Ureter (tissue), 1 donor: ENCODE data around the gene ACSL3. TPM values are rescaled to one million over a fixed set of nuclear protein-coding genes. Genes with fewer than 3 reads are reported as not detected.
"Not testable (repeated sequence)": the region's sequence is repeated elsewhere in the genome, so short reads cannot be mapped to it uniquely, and the experiment has no call there.

Experiments used
- DNase-seq: peaks from one replicate; pipeline ENCODE4 v3.0.0-alpha.2; 2020; ENCODE audit warnings: low spot score
- total RNA-seq: library from RNA; stranded (reverse); gene quantifications from one replicate; pipeline ENCODE4 v1.2.4, GENCODE V29; 2023
- donor health status: DM: yes; HTN: yes; CAD: no.

ACSL3 gene
- total RNA-seq, 1 donor from 2014 or later: 124 TPM

DNA sequence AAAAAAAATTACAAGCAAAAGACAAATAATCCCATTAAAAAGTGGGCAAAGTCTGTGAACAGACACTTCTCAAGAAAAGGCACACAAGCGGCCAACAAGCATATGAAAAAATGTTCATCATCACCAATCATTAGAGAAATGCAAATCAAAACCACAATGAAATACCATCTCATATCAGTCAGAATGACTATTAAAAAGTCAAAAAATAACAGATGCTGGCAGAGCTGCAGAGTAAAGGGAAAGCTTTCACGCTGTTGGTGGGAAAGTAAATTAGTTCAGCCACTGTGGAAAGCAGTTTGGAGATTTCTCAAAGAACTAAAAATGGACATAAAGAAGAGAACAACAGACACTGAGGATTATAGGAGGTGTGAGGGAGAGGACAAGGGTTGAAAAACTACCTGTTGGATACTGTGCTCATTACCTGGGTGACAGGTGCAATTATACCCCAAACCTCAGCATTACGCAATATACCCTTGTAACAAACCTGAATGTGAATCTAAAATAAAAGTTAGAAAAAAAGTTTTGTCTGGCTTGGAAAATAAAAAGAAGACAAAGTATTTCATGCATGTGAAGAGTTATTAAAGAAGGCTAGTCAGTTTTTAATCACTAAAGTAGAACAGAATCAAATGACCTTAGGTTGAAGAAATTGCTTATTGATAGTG is 8.7 kb upstream of the ACSL3 start:
- no peak for DNase-seq

DNA sequence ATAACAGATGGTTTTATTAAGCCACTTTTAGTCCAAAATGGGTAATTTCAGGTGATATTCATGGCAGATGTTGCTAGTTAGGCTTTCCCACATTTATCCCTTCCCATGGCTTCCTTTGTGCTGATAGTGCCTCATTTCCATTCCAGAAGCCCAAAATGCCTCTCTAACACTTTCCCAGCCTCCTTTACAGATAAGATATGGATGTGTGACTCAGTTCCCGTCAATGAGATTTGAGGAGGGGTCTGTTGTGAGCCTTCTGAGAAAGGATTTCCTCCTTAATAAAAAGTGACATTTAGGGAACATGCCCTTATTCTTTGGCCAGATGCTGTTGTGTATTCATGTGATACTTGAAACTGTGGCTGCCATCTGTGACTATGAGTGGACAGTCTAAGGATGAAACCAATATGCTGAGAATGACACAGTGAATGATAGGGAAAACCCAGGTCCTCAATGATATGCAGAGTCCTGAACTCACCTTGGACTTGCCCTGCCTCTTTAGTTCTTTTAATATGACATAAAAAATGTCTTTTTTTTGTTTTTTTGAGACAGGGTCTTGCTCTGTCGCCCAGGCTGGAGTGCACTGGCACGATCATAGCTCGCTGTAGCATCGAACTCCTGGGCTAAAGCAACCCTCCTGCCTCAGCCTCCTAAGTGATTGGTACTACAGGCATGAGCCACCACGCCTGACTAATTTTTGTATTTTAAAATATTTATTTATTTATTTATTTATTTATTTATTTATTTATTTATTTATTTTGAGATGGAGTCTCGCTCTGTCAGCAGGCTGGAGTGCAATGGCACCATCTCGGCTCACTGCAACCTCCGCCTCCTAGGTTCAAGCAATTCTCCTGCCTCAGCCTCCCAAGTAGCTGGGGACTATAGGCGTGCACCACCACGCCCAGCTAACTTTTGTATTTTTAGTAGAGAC is 5.8 kb upstream of the ACSL3 start:
- no peak for DNase-seq

DNA sequence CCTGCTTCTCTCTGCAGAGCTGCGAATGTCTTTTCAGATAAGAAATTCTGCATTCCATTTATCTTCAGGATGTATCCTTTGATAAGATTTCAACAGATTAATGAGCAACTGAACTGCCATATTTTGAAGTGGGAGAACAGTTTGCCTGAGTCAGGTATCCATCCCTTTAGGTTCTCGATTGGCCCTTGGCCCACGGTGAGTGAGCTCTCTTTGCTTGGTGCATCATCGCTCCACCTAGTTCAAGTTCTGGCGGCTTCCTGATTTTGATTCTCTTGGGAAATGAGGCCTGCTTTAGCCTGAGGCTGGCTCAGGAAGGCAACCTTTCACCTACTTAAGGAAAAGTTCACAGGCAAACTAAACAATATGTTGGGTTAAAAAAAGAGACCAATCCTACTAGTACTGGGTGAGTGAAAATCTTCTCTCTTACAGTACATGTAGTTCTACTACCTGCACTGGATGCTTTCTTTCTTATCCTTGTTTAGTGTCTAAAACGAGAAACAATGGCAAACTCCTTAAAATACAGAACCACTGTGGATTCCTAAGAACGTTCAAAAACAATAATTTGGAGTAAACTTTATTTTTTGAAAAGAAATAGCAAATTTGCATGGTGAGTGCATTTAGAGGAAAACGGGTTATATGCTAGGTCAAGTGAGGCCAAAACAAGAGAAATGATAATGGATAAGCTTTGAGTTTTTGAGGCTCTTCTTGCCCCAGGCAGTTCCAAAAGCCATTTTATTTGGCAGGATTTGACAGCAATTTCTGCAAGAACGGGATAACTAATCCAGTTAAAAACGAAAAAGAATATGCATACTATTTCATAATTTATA is 837 bp upstream of the ACSL3 start:
- DNase-seq: peak; percentile 62

DNA sequence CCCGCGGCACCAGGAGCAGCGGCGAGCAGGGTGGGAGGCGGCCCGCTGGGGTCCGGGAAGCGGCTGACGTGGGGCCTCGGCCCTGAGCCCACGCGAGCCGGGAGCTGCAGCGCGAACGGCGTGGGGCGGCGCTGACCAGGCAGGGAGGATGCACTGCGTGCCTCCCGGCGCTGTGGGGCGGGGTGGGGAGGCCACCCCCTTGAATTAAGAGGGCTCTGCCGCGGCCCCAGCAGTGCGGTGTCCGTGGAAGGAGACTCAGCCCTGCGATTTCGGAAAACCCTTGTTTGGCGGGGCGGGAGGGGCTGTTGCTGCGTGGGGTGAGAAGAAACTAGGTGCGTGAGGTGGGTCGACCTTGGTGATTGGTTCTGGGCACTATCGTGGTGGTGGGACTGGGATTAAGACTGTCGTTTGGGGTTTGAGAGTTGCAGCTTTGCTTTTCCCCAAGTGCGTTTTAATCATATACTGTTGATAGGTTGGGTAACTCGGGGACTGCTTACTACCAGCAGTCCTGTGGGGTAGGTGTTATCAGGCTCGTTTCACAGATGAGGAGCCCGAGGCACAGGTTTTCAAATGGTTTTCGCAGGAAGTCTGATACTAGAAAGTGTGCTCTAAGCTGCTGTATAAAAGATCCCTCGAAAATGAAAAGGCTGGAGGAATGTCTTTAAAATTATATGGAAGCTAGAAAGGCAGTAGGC is 722 bp downstream of the ACSL3 start:
- no peak for DNase-seq

DNA sequence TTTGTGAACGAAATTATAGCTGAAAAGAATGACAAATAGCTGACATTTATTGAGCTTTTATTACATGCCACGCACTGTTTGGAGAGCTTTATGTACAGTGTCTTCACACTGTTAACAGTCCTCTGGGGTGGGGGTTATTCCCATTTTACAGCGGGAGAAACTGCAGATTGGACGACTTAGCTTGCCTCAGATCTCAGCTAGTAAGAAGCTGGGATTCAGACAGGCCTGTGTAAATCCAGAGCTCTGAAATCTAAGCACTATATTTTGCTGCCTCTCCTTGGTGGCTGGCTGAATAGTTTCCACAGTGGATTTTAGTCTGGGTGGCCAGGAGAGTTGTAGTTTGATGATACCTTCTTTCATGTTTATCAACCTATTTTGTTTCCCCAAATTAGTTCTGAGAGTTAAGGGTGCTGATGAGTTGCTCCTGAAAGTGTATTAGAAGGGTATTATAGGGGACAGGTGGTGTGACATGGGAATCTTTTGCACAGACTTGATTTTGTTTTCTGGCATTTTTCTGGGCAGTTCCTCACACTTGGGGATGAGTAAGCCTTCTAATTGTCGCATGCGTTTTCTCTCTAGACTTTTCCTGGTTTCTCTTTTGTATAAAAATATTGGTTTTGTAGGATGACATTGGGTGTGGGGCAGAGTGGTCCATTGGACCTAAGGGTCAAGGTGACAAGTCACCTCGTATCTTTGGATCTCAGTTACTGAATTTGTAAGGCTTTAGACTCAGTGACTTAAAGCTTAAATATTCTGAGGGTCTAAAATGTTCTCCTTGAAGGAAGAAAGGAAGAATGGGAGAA is 1.5 kb downstream of the ACSL3 start:
- no peak for DNase-seq

DNA sequence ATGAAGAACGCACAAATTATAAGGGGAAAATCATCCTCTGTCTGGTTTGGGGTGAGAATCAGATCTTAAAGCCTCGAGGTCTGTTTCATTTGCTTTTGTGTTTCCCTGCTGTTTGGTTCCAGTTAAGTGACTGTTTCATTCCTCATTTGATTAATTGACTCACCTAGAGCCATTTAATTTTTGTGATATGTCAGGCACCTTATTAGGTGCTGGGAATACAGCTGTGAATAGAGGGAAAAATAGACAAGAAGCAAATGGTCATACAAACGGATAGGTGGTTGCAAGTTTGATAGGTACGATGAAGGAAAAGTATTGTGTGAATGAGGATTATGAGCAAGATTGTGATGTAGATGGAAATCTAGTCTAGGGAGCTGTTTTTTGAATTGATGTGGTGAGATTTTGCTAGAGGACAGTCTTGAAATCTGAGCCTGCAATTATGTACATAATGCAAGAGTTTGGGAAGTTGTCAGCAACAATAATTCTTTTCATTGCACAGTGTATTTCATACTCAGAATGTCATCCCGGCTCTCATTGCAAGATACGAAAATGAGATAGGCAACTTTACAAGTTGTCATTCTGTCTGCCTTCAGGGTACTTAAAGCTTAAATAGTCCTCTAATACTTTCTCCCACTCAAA is 2.2 kb downstream of the ACSL3 start:
- DNase-seq: no peak

DNA sequence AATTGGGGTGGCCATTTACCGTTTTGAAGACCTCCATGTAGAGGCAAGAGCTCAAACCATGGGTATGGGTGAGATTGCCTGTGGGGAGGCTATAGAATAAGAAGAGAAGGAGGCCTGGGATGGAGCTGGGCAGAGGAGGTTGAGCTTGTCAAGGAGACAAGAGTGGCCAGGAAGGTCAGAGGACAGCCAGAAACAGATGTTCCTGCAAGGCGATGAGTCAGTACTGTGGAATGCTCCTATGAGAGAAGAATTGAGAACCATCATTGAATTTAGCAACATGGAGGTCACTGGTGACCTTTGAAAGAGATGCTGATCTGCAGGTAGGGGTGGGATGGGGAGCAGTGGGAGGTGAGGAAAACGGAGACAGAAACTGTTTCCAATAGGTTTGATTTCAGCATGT is 3.5 kb downstream of the ACSL3 start:
- no peak for DNase-seq

DNA sequence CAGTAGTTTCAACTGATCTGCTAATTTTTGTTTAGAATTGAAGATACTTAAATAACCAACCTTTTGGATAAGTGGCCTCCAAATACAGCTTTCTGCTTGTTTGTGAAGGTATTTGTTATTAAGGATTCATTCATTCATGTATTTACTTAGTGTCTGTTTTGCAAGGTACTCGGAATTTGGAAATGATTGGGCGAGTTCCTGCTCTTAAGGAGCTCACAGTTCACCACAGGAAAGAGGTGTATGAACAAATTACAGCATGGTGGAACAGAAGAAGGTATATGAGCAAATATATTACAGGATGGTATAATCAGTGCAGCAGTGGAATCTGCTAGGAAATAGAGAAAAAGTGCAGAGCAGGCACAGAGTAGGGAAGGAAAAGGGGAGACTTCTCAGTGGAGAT is 4.5 kb downstream of the ACSL3 start:
- no peak for DNase-seq

DNA sequence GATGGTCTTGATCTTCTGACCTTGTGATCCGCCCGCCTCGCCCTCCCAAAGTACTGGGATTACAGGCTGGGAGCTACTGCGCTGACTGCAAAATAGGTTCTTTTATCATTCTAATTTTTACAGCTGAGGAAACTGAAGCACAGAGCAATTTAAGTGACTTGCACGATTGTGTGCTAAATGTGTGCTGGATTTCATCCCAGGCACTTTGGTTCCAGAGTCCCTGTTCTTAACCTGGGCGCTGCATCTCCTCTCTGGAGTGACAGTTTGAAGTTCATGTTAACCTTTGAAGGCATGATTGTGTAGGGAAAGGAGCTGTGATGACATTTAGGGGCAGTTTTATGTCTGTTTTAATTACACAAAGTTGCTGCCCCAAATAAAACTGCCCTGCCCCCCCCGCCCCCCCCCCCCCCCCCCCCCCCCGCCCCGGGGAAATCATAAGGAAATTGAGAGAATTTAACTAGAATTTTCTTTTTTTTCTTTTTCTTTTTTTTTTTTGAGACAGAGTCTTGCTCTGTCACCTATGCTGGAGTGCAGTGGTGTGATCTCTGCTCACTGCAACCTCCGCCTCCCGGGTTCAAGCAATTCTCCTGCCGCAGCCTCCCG is 5.6 kb downstream of the ACSL3 start:
- DNase-seq: no peak

DNA sequence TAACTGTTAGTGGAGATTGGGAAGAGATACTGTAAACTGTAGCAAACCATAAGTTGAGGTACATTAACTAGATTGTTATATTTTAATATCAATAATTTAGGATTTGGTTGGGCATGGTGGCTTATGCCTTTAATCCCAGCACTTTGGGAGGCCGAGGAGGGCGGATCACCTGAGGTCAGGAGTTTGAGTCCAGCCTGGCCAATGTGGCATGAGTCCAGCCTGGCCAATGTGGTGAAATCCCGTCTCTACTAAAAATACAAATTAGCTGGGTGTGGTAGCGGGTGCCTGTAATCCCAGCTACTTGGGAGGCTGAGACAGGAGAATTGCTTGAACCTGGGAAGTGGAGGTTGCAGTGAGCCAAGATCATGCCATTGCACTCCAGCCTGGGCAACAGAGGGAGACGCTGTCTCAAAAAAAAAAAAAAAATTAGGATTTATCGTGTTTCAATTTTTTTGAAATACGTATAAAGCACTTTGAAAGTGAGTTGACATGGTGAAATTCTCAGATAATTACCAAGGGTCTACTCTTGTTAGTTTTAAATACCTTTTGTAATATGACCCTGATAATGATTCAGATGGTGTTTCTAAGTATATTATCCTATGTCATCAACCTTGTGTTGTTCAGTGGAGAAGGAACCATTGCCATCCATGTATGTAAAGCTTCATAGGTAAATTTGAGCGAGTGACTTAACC is 7.9 kb downstream of the ACSL3 start:
- DNase-seq: not testable (repeated sequence)

DNA sequence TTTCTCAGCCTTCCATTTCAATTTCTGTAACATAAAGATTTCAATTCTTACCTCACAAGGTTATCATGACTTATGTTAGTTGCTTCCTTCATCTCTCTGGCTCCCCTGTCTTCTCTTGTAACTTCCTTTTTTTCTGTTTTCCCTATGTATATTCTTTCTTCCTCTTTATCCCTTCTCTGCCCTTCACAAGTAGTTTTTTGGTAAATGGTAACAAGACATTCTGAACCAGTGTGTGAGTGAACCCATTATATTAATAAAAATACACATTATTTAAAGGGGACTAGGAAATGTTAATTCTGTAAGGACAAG is 8.4 kb downstream of the ACSL3 start:
- DNase-seq: no peak

DNA sequence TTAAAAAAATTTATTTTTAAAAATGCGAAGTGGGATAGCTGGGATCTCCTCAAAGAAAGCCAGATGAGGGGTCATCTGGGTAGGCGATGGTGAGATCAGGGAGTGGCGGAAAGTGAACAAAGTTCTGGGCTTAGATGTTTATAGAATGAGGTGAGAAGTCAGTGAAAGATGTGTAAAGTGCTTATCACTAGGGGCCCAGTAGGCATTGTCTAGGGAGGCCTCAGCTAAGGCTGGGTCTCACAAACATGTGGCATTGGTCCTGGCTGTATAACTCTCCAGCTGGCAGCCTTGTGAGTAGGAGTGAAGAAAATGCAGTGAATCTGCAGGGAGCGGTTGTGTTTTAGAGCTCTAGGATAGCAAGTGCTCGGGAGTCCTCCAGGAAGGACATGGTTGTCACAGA is 10.5 kb downstream of the ACSL3 start:
- no peak for DNase-seq

DNA sequence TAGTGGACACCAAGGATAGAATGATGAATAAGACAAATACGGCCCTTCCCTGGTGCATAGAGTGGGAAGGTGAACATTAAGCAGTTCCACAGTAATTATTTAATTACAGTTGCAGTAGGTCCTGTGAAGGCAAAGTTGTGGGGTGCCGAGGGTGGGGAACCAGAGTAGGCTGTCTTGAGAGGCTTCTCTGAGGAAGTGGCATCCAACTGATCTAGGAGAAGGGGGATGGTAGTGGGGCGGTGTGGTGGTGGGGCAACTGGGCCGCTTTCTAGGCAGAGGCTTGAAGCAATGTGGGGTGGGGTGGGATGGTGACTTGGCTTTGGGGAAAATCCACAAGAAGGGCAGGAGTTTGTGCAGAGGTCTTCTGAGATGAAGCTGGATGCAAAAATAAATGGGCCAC is 11.7 kb downstream of the ACSL3 start:
- DNase-seq: no peak

DNA sequence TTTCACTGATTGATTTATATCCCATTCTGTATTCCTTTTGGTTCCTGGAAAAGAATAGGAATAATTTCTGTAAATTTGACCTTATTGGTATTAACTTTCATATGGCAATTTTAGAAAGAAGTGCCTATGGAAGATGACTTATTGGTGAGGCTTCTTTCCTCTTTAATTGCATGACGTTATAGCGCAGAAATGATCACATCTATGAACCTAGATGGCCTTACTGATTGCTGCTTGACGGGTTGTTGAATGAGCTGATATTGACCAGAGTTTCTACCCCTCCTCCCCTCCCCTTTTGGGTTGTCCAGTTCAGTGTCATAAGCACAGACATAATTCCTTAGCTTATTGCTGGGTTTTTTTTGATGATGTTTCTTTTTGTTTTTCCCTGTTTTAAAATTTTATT is 14.6 kb downstream of the ACSL3 start:
- no peak for DNase-seq

DNA sequence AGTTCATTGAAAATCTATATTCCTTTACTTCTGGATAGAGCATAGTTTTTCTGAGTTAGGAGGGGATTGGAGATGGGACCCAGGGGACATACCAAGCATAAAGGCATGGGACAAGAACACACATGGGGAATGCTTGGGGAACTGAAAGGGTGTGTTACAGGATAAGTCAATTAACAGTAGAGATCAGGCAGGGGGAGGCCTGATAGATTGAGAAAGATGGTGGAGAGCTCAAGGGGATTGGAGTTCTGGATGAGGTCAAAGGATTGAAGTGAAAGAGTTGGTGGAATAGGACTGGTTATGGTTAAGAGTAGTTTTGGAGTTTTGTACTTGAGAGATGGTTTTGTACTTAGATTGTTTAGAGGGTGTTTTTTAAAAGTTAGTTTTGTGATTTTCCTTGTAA is 16.1 kb downstream of the ACSL3 start:
- DNase-seq: no peak

DNA sequence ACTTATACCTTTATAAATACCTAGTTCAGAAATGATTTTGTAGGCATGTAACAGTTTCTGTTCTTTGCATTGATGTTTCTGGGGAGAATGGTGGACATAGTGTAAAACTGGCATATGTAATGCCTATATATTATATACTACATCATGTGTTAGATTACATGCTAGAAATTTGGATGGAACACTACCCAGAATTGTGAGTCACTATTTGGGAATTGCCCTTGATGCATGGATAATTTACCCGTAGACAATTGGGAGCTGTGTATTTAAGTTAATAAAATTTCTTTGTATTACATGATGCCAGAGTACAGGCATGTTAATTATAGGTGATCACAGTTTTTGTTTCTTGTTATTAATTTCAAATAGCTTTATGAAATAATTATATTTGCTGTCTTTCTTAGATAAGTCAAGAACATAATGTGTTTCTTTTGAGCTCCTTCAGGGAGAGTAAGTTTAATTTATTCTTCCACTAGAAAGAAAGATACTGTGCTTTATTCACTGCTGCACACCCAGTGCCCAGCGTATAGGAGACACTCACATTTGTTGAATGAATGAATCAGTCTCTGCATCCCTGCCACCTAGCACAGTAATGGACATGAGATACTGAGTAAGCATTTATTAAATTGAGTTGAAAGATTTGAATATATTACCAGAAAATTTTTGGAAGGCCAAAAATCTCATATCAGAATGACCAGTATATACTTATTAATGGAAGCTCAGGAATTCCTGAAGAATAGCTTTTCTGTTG is 16.9 kb downstream of the ACSL3 start:
- DNase-seq: no peak

DNA sequence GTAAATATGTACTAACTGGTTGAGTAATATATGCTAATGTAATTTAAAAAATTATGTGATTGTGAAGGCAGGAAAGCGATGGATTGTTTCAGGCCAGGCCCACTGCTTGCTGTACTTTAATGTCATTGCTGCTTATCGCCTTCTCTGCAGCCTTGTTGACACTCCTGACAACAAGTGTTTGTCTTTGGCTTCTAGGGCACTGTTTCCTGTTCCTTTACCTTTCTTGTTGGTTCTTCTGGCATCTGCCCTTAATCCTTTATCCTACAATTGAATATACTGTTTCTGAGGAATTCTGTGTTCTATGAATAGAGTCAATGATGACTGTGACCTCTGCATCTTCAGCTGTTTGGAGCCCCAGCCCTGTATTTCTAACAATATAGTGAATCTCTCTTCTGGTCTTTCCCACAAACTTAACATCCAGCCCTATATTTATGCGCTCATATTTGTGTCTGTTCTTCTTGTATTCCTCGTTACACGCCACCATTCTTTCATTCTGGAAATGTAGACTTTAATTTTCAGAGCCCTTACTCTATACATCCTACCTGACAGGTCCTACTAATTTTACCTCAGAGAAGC is 17.6 kb downstream of the ACSL3 start:
- no peak for DNase-seq

DNA sequence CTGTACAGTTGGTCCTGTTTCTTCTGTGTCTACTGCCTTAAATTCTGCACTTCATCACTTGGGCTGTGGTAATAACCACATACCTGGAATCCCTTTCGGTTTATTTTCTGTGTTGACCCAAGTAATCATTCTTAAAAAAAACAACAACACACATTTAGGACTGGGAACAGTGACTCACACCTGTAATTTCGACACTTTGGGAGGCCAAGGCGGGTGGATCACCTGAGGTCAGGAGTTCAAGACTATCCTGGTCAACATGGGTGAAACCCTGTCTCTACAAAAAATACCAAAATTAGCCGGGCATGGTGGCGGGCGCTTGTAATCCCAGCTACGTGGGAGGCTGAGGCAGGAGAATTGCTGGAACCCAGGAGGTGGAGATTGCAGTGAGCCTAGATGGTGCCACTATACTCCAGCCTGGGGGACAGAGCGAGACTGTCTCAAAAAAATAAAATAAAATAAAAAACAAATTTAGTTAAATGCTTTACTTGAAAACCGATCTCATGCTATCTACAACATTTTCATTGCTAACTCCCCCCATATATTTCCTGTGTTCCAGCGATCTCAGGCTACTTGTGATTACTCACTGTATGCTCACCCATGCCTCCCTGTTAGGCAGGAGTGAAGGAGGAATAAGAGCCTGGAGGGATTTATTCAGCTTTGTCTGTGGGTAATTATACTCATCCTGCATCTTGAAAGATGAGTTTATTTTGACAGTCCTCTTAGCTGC is 18.2 kb downstream of the ACSL3 start:
- no peak for DNase-seq
